ENCODE results near the gene ITPR2. TPM values are rescaled to one million over a fixed set of nuclear protein-coding genes. Genes with fewer than 3 reads are reported as not detected.

ITPR2 gene
- total RNA-seq, 2 donors from 2014 or later: 42.6 to 76.9 TPM

GRCh38 chr12:26567126-26567525 is 265.9 kb downstream of the ITPR2 start:
- H3K4me3 Mint-ChIP-seq: no peak overlapping the region
- ATAC-seq (no peak), DNase-seq (ENCODE audit: low spot score) (no peak)
- H3K9me3 Mint-ChIP-seq: no peaks in the 10 kb centered on the region
- no peak overlapping the region for H3K27ac Mint-ChIP-seq
- no peaks in the 10 kb centered on the region for H3K4me1 Mint-ChIP-seq (ENCODE audit: low read depth in 2 of 2)
- H3K27me3 Mint-ChIP-seq: no peaks in the 10 kb centered on the region
- H3K36me3 Mint-ChIP-seq: no peaks in the 10 kb centered on the region

GRCh38 chr12:26566675-26567074 is 266.3 kb downstream of the ITPR2 start:
- Mint-ChIP-seq H3K27me3 (no peaks in the 10 kb centered on the region), H3K9me3 (no peaks in the 10 kb centered on the region), H3K27ac (no peak overlapping the region), H3K4me3 (no peak overlapping the region), H3K4me1 (ENCODE audit: low read depth in 2 of 2) (no peaks in the 10 kb centered on the region), H3K36me3 (no peaks in the 10 kb centered on the region)
- no peak for ATAC-seq
- DNase-seq (ENCODE audit: low spot score): no peak

GRCh38 chr12:26566186-26566585 is 266.8 kb downstream of the ITPR2 start:
- ATAC-seq (no peak), DNase-seq (ENCODE audit: low spot score) (no peak)
- H3K36me3 Mint-ChIP-seq: no peaks in the 10 kb centered on the region
- no peaks in the 10 kb centered on the region for H3K27me3 Mint-ChIP-seq
- H3K27ac Mint-ChIP-seq: no peak overlapping the region
- no peaks in the 10 kb centered on the region for H3K4me1 Mint-ChIP-seq (ENCODE audit: low read depth in 2 of 2)
- H3K4me3 Mint-ChIP-seq: no peak overlapping the region
- H3K9me3 Mint-ChIP-seq: no peaks in the 10 kb centered on the region

- no peaks in the 10 kb centered on the region for H3K4me1 Mint-ChIP-seq (ENCODE audit: low read depth in 2 of 2)
- no peaks in the 10 kb centered on the region for H3K9me3 Mint-ChIP-seq
- H3K27me3 Mint-ChIP-seq: no peaks in the 10 kb centered on the region
- no peak overlapping the region for H3K27ac Mint-ChIP-seq
- ATAC-seq: no peak
- H3K36me3 Mint-ChIP-seq: no peaks in the 10 kb centered on the region
- no peak overlapping the region for H3K4me3 Mint-ChIP-seq
- no peak for DNase-seq (ENCODE audit: low spot score)
Observed at GRCh38 chr12:26564391-26564790, 268.6 kb downstream of the ITPR2 start.

- no peaks in the 10 kb centered on the region for H3K4me1 Mint-ChIP-seq (ENCODE audit: low read depth in 2 of 2)
- H3K27ac Mint-ChIP-seq: no peak overlapping the region
- H3K27me3 Mint-ChIP-seq: no peaks in the 10 kb centered on the region
- no peak overlapping the region for H3K4me3 Mint-ChIP-seq
- no peaks in the 10 kb centered on the region for H3K36me3 Mint-ChIP-seq
- H3K9me3 Mint-ChIP-seq: no peaks in the 10 kb centered on the region
- no peak for ATAC-seq
- DNase-seq (ENCODE audit: low spot score): no peak
Observed at GRCh38 chr12:26563552-26563951, 269.4 kb downstream of the ITPR2 start.

GRCh38 chr12:26557326-26557725 is 275.7 kb downstream of the ITPR2 start:
- H3K36me3 Mint-ChIP-seq: peaks cover 7% of the 10 kb centered on the region
- no peak overlapping the region for H3K4me3 Mint-ChIP-seq
- H3K27ac Mint-ChIP-seq: no peak overlapping the region
- ATAC-seq: no peak
- H3K4me1 Mint-ChIP-seq (ENCODE audit: low read depth in 2 of 2): peaks cover 0 to 10% of the 10 kb centered on the region in 2 donors
- no peaks in the 10 kb centered on the region for H3K9me3 Mint-ChIP-seq
- DNase-seq (ENCODE audit: low spot score): no peak
- H3K27me3 Mint-ChIP-seq: no peaks in the 10 kb centered on the region

- Mint-ChIP-seq H3K9me3 (no peaks in the 10 kb centered on the region), H3K36me3 (peaks cover 9% of the 10 kb centered on the region)
- no peak for ATAC-seq
Observed at GRCh38 chr12:26556916-26557315, 276.1 kb downstream of the ITPR2 start.

GRCh38 chr12:26555139-26555538 is 277.9 kb downstream of the ITPR2 start:
- no peaks in the 10 kb centered on the region for H3K9me3 Mint-ChIP-seq
- ATAC-seq: no peak
- H3K36me3 Mint-ChIP-seq: peaks cover 16% of the 10 kb centered on the region
- no peak for DNase-seq (ENCODE audit: low spot score)
- no peaks in the 10 kb centered on the region for H3K27me3 Mint-ChIP-seq
- no peak overlapping the region for H3K27ac Mint-ChIP-seq
- H3K4me1 Mint-ChIP-seq (ENCODE audit: low read depth in 2 of 2): peaks cover 6 to 17% of the 10 kb centered on the region in 2 donors
- no peak overlapping the region for H3K4me3 Mint-ChIP-seq

More at GRCh38 chr12:26556916-26557315, 276.1 kb downstream of the ITPR2 start:
- DNase-seq (ENCODE audit: low spot score): no peak
- H3K4me1 Mint-ChIP-seq (ENCODE audit: low read depth in 2 of 2): peaks cover under 1 to 10% of the 10 kb centered on the region in 2 donors
- no peak overlapping the region for H3K4me3 Mint-ChIP-seq
- H3K27ac Mint-ChIP-seq: no peak overlapping the region
- no peaks in the 10 kb centered on the region for H3K27me3 Mint-ChIP-seq

- Mint-ChIP-seq H3K9me3 (no peaks in the 10 kb centered on the region), H3K4me1 (ENCODE audit: low read depth in 2 of 2) (peaks cover 6 to 17% of the 10 kb centered on the region in 2 donors), H3K36me3 (peaks cover 16% of the 10 kb centered on the region), H3K27me3 (no peaks in the 10 kb centered on the region), H3K4me3 (no peak overlapping the region), H3K27ac (no peak overlapping the region)
- DNase-seq (ENCODE audit: low spot score) (no peak), ATAC-seq (peak in 1 of 2 donors; percentile 78)
Observed at GRCh38 chr12:26554332-26554731, 278.7 kb downstream of the ITPR2 start.

- DNase-seq (ENCODE audit: low spot score) (no peak), ATAC-seq (no peak)
- Mint-ChIP-seq H3K9me3 (no peaks in the 10 kb centered on the region), H3K4me3 (no peak overlapping the region), H3K27me3 (no peaks in the 10 kb centered on the region), H3K36me3 (peaks cover 22% of the 10 kb centered on the region), H3K27ac (peak overlapping the region in 1 of 2 donors; percentile 1), H3K4me1 (ENCODE audit: low read depth in 2 of 2) (peaks cover 6 to 17% of the 10 kb centered on the region in 2 donors)
Observed at GRCh38 chr12:26551385-26551784, 281.6 kb downstream of the ITPR2 start.

- peaks cover 6 to 7% of the 10 kb centered on the region in 2 donors for H3K4me1 Mint-ChIP-seq (ENCODE audit: low read depth in 2 of 2)
- no peaks in the 10 kb centered on the region for H3K27me3 Mint-ChIP-seq
- ATAC-seq: no peak
- no peak overlapping the region for H3K4me3 Mint-ChIP-seq
- peaks cover 29% of the 10 kb centered on the region for H3K36me3 Mint-ChIP-seq
- no peaks in the 10 kb centered on the region for H3K9me3 Mint-ChIP-seq
- DNase-seq (ENCODE audit: low spot score): no peak
- H3K27ac Mint-ChIP-seq: no peak overlapping the region
Observed at GRCh38 chr12:26548227-26548626, 284.8 kb downstream of the ITPR2 start.

GRCh38 chr12:26546535-26547314 is 286.3 kb downstream of the ITPR2 start:
- H3K4me3 Mint-ChIP-seq: no peak overlapping the region
- ATAC-seq: no peak

GRCh38 chr12:26539131-26539530 is 293.9 kb downstream of the ITPR2 start:
- DNase-seq (ENCODE audit: low spot score) (no peak), ATAC-seq (no peak)
- H3K27me3 Mint-ChIP-seq: no peaks in the 10 kb centered on the region
- H3K4me1 Mint-ChIP-seq (ENCODE audit: low read depth in 2 of 2): no peaks in the 10 kb centered on the region
- no peaks in the 10 kb centered on the region for H3K36me3 Mint-ChIP-seq
- no peaks in the 10 kb centered on the region for H3K9me3 Mint-ChIP-seq
- H3K4me3 Mint-ChIP-seq: no peak overlapping the region
- no peak overlapping the region for H3K27ac Mint-ChIP-seq

More at GRCh38 chr12:26546535-26547314, 286.3 kb downstream of the ITPR2 start:
- peaks cover 4 to 5% of the 10 kb centered on the region in 2 donors for H3K4me1 Mint-ChIP-seq (ENCODE audit: low read depth in 2 of 2)
- no peaks in the 10 kb centered on the region for H3K9me3 Mint-ChIP-seq
- DNase-seq (ENCODE audit: low spot score): no peak
- H3K27ac Mint-ChIP-seq: no peak overlapping the region
- H3K27me3 Mint-ChIP-seq: no peaks in the 10 kb centered on the region
- H3K36me3 Mint-ChIP-seq: peaks cover 25% of the 10 kb centered on the region

- no peak overlapping the region for H3K27ac Mint-ChIP-seq
- no peak for DNase-seq (ENCODE audit: low spot score)
- H3K4me3 Mint-ChIP-seq: no peak overlapping the region
- H3K36me3 Mint-ChIP-seq: no peaks in the 10 kb centered on the region
- ATAC-seq: no peak
- no peaks in the 10 kb centered on the region for H3K27me3 Mint-ChIP-seq
- H3K9me3 Mint-ChIP-seq: no peaks in the 10 kb centered on the region
- no peaks in the 10 kb centered on the region for H3K4me1 Mint-ChIP-seq (ENCODE audit: low read depth in 2 of 2)
Observed at GRCh38 chr12:26537651-26538050, 295.3 kb downstream of the ITPR2 start.

- H3K27me3 Mint-ChIP-seq: no peaks in the 10 kb centered on the region
- H3K36me3 Mint-ChIP-seq: no peaks in the 10 kb centered on the region
- H3K4me3 Mint-ChIP-seq: no peak overlapping the region
- H3K4me1 Mint-ChIP-seq (ENCODE audit: low read depth in 2 of 2): no peaks in the 10 kb centered on the region
- no peak for ATAC-seq
- no peak for DNase-seq (ENCODE audit: low spot score)
- H3K9me3 Mint-ChIP-seq: no peaks in the 10 kb centered on the region
- no peak overlapping the region for H3K27ac Mint-ChIP-seq
Observed at GRCh38 chr12:26537126-26537525, 295.9 kb downstream of the ITPR2 start.

Measured in natural killer cell treated with Interleukin-12 subunit alpha and Interleukin-12 subunit beta and Interleukin-15 and Interleukin-18, amount 100 ng/mL, for 72 hours (primary cell).